Hepatocyte (in vitro differentiated cells): ENCODE data around the gene WDFY2. TPM values are rescaled to one million over a fixed set of nuclear protein-coding genes. Genes with fewer than 3 reads are reported as not detected.
A peak's percentile ranks its signal among the peaks of the same experiment; 100 is the strongest.

Source experiments
- DNase-seq: peaks from one replicate; pipeline ENCODE4 v3.0.0-alpha.2; 2016; ENCODE audit warnings: low spot score
- H2AFZ ChIP-seq: fragments of 200-600 bp; sonication (generic); 2 replicates; pipeline ENCODE4 v1.6.0; 2016; ENCODE audit warnings: antibody characterized with exemption, mild to moderate bottlenecking
- H3K27ac ChIP-seq: fragments of 200-600 bp; sonication (generic); 2 replicates; pipeline ENCODE4 v1.5.1; 2016; ENCODE audit warnings: mild to moderate bottlenecking
- H3K27me3 ChIP-seq: fragments of 200-600 bp; sonication (generic); 2 replicates; pipeline ENCODE4 v1.6.1; 2016
- H3K36me3 ChIP-seq: fragments of 200-600 bp; sonication (generic); replicated peaks from 2 replicates; pipeline ENCODE4 v1.5.1; 2016; ENCODE audit warnings: low read depth; ENCODE audit not compliant: insufficient read depth
- H3K4me1 ChIP-seq: fragments of 200-600 bp; sonication (generic); 2 replicates; pipeline ENCODE4 v1.5.1; 2016; ENCODE audit warnings: mild to moderate bottlenecking, moderate library complexity; ENCODE audit not compliant: insufficient read depth
- H3K4me2 ChIP-seq: fragments of 200-600 bp; sonication (generic); 2 replicates; pipeline ENCODE4 v1.6.0; 2016
- H3K4me3 ChIP-seq: fragments of 200-600 bp; sonication (generic); 2 replicates; pipeline ENCODE4 v1.5.1; 2016; ENCODE audit warnings: mild to moderate bottlenecking
- H3K79me2 ChIP-seq: fragments of 200-600 bp; sonication (generic); 2 replicates; pipeline ENCODE4 v1.6.0; 2017; ENCODE audit warnings: mild to moderate bottlenecking
- H3K9me2 ChIP-seq: fragments of 200-600 bp; sonication (generic); replicated peaks from 2 replicates; pipeline ENCODE4 v1.6.0; 2017; ENCODE audit warnings: mild to moderate bottlenecking; ENCODE audit not compliant: insufficient read depth
- H3K9me3 ChIP-seq: fragments of 200-600 bp; sonication (generic); 2 replicates; pipeline ENCODE4 v1.5.1; 2016; ENCODE audit warnings: low read depth, mild to moderate bottlenecking
- H4K20me1 ChIP-seq: fragments of 200-600 bp; sonication (generic); 2 replicates; pipeline ENCODE4 v1.6.0; 2016; ENCODE audit warnings: mild to moderate bottlenecking; ENCODE audit not compliant: insufficient read depth, poor library complexity, severe bottlenecking
- EZH2 ChIP-seq: fragments of 200-600 bp; sonication (generic); IDR thresholded peaks from 2 replicates; pipeline ENCODE4 v1.6.1; 2016; ENCODE audit warnings: antibody characterized with exemption, mild to moderate bottlenecking, borderline replicate concordance
- EZH2phosphoT487 ChIP-seq: fragments of 200-600 bp; sonication (generic); IDR thresholded peaks from one replicate; pipeline ENCODE4 v1.6.1; 2018; ENCODE audit warnings: antibody characterized with exemption, mild to moderate bottlenecking, low read depth, moderate library complexity; ENCODE audit not compliant: unreplicated experiment, severe bottlenecking
- WGBS: methylation state at CpG from one replicate; pipeline ENCODE4 v1.1.6; 2016; ENCODE audit warnings: low lambda C conversion rate; ENCODE audit errors: missing lambda C conversion rate; 5-methylcytosine and 5-hydroxymethylcytosine counted together
- polyA plus RNA-seq: library from polyadenylated mRNA; unstranded; fragments of >200 nt; fragmentation: Nextera tagmentation; extraction: Ambion mirVana; gene quantifications from 2 replicates; pipeline ENCODE4 v1.2.1, GENCODE V29; 2016
- total RNA-seq: library from RNA; depleted of rRNA; stranded (reverse); fragments of >200 nt; gene quantifications from 2 replicates; pipeline ENCODE4 v1.2.3, GENCODE V29; 2014
- TF ChIP-seq, protein P1 (sequence below): fragments of 200-600 bp; sonication (generic); IDR thresholded peaks from 2 replicates; pipeline ENCODE4 v1.5.1; 2016; ENCODE audit warnings: antibody characterized with exemption, mild to moderate bottlenecking; ENCODE audit not compliant: poor library complexity

The WDFY2 gene
- total and polyA plus RNA-seq, 2 experiments from 2014 or later, result 9.0 to 9.1 TPM

- H3K9me2 ChIP-seq, result no peaks in the 10 kb centered on the region
- H3K27me3 ChIP-seq, result no peaks in the 10 kb centered on the region
- TF ChIP-seq, protein P1, sequence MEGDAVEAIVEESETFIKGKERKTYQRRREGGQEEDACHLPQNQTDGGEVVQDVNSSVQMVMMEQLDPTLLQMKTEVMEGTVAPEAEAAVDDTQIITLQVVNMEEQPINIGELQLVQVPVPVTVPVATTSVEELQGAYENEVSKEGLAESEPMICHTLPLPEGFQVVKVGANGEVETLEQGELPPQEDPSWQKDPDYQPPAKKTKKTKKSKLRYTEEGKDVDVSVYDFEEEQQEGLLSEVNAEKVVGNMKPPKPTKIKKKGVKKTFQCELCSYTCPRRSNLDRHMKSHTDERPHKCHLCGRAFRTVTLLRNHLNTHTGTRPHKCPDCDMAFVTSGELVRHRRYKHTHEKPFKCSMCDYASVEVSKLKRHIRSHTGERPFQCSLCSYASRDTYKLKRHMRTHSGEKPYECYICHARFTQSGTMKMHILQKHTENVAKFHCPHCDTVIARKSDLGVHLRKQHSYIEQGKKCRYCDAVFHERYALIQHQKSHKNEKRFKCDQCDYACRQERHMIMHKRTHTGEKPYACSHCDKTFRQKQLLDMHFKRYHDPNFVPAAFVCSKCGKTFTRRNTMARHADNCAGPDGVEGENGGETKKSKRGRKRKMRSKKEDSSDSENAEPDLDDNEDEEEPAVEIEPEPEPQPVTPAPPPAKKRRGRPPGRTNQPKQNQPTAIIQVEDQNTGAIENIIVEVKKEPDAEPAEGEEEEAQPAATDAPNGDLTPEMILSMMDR, result no peak
- no peak for TF ChIP-seq EZH2
- no peak for TF ChIP-seq EZH2phosphoT487
- no peak overlapping the region for H2AFZ ChIP-seq
- peaks cover 16% of the 10 kb centered on the region for H3K4me1 ChIP-seq
- H3K27ac ChIP-seq, result peak overlapping the region; percentile 81
- no peaks in the 10 kb centered on the region for H3K36me3 ChIP-seq
- no peaks in the 10 kb centered on the region for H3K79me2 ChIP-seq
- H3K9me3 ChIP-seq, result no peaks in the 10 kb centered on the region
- no peak overlapping the region for H3K4me2 ChIP-seq
- no peak for DNase-seq
- H4K20me1 ChIP-seq, result no peaks in the 10 kb centered on the region
- no peak overlapping the region for H3K4me3 ChIP-seq
- 85% methylated on average over 2 of the region's 2 CpGs for WGBS
Measured at GRCh38 chr13:51763486-51763885, 179.2 kb downstream of the WDFY2 start.

DNA sequence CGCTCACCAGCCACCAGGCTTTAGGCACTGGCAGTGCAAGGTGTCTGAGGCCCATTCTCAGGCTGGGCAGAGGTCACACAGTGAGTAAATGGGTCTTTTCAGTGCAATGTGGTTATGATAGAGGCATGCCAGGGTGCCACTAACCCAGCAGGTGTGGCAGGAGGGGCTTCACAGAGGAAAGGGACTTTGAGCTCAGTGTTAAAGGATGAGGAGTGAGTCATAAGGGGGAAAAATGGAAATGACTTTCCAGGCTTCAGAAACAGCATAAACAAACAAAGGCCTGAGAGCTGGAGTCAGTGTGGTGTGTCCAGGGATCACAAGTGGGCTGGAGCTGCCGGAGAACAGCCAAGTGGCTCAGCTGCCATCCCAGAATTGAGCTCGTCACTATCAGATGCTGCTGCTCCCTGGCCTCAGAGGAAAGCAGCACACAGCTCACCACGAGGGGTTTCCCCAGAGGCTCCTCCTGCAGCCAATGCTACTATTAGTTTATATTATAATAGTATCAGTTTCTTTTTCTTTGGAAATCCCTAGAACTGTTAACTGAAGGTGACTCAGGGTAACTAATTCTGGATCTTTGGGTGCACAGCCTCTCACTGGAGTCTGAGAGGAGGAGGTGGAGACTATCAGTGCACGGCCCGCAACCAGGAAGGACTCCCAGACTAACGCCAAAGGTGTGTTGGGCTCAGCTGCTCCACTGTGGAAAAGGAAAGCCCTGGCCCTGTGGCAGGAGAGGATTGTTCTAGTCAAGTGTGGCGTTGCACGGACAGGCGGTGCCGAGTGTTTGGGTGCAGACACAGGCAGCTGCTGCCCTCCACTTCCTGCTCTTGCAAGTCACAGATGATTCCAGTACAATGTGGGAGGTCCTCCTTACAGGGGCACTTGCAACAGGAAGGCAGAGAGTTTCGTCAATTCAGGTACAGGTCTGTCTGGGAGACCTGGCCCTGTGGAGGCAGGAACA is 180.2 kb downstream of the WDFY2 start:
- no peaks in the 10 kb centered on the region for H4K20me1 ChIP-seq
- no peaks in the 10 kb centered on the region for H3K9me2 ChIP-seq
- no peak overlapping the region for H3K4me3 ChIP-seq
- no peaks in the 10 kb centered on the region for H3K36me3 ChIP-seq
- peak overlapping the region; percentile 85 for H3K27ac ChIP-seq
- TF ChIP-seq, protein P1, result no peak
- TF ChIP-seq EZH2, result no peak
- no peak for TF ChIP-seq EZH2phosphoT487
- WGBS, result 56% methylated on average over 12 of the region's 12 CpGs
- H3K4me1 ChIP-seq, result peaks cover 16% of the 10 kb centered on the region
- peak; percentile 76 for DNase-seq
- H3K4me2 ChIP-seq, result peak overlapping the region; percentile 51
- H3K79me2 ChIP-seq, result no peaks in the 10 kb centered on the region
- no peaks in the 10 kb centered on the region for H3K9me3 ChIP-seq
- H3K27me3 ChIP-seq, result no peaks in the 10 kb centered on the region
- peak overlapping the region; percentile 20 for H2AFZ ChIP-seq

- Histone ChIP-seq H2AFZ (no peak overlapping the region), H3K79me2 (no peaks in the 10 kb centered on the region), H3K4me2 (peak overlapping the region; percentile 51)
Measured at GRCh38 chr13:51765142-51765515, 180.9 kb downstream of the WDFY2 start.

More at GRCh38 chr13:51765142-51765515, 180.9 kb downstream of the WDFY2 start:
- 88% methylated on average over 4 of the region's 4 CpGs for WGBS
- H3K9me2 ChIP-seq, result no peaks in the 10 kb centered on the region
- H4K20me1 ChIP-seq, result no peaks in the 10 kb centered on the region
- peak overlapping the region; percentile 85 for H3K27ac ChIP-seq
- no peaks in the 10 kb centered on the region for H3K9me3 ChIP-seq
- no peaks in the 10 kb centered on the region for H3K36me3 ChIP-seq
- H3K27me3 ChIP-seq, result no peaks in the 10 kb centered on the region
- H3K4me3 ChIP-seq, result no peak overlapping the region
- no peak for DNase-seq
- TF ChIP-seq, protein P1, result no peak
- no peak for TF ChIP-seq EZH2
- TF ChIP-seq EZH2phosphoT487, result no peak
- peaks cover 16% of the 10 kb centered on the region for H3K4me1 ChIP-seq
